LNCAP (cell line): ENCODE data around the gene TULP4.

Experiments
- CTCF ChIP-seq: fragments of 450-650 bp; IDR thresholded peaks from 2 replicates; pipeline ENCODE4 v1.5.1; 2017; ENCODE audit warnings: mild to moderate bottlenecking

The TULP4 gene

GRCh38 chr6:158496700-158497099 lies 184.4 kb downstream of the TULP4 start:
- TF ChIP-seq CTCF = no peak

- no peak for TF ChIP-seq CTCF
Measured at GRCh38 chr6:158497620-158498019, 185.4 kb downstream of the TULP4 start.

DNA sequence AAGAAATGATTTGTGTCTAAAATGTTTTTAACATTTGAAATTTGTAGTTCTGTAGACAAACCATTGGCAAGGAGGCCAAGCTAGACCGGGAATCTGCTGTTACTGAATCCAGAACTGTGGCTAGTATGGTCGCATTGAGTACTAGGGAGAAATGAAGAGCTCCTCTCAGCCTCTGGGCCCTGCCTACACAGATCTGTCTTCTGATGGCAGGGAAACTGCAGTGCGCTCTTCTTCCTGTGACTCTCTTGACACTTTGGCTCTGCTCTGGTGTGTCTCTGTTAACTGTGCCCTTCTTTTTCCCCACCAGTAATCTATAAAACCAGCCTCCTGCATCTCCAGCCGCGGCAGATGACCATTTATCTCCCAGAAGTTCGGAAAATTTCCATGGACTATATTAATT lies 186.1 kb downstream of the TULP4 start:
- TF ChIP-seq CTCF = no peak

- TF ChIP-seq CTCF = no peak
Measured at GRCh38 chr6:158499601-158500000, 187.3 kb downstream of the TULP4 start.

- TF ChIP-seq CTCF = no peak
Measured at GRCh38 chr6:158500016-158500735, 187.9 kb downstream of the TULP4 start.

DNA sequence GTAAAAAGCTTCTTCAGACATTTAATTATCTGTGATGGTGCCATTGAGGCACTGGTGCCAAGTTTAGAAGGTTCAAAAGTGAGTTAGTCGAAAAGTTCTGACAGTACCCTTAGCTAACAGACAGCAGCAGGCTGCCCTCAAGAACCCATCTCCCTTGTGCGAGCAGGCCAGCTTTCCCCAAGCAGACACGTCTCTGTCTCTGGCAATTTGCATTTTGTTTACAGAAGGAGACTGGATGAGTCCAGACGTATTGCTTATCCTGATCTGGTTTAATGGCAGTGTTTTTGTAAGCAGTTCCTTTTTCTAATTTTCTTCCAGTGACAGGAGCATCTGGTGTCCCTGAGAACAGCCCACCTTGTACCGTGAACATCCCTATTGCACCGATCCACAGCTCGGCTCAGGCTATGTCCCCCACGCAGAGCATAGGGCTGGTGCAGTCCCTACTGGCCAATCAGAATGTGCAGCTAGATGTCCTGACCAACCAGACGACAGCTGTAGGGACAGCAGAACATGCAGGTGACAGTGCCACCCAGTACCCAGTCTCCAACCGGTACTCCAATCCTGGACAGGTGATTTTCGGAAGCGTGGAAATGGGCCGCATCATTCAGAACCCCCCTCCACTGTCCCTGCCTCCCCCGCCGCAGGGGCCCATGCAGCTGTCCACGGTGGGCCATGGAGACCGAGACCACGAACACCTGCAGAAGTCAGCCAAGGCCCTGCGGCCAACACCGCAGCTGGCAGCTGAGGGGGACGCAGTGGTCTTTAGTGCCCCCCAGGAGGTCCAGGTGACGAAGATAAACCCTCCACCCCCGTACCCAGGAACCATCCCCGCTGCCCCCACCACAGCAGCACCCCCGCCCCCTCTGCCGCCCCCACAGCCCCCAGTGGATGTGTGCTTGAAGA lies 189.3 kb downstream of the TULP4 start:
- TF ChIP-seq CTCF = no peak

DNA sequence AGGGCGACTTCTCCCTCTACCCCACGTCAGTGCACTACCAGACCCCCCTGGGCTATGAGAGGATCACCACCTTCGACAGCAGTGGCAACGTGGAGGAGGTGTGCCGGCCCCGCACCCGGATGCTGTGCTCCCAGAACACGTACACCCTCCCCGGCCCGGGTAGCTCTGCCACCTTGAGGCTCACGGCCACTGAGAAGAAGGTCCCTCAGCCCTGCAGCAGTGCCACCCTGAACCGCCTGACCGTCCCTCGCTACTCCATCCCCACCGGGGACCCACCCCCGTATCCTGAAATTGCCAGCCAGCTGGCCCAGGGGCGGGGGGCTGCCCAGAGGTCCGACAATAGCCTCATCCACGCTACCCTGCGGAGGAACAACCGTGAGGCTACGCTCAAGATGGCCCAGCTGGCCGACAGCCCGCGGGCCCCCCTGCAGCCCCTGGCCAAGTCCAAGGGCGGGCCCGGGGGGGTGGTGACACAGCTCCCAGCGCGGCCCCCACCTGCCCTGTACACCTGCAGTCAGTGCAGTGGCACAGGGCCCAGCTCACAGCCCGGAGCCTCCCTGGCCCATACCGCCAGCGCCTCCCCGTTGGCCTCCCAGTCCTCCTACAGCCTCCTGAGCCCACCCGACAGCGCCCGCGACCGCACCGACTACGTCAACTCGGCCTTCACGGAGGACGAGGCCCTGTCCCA lies 190.1 kb downstream of the TULP4 start:
- no peak for TF ChIP-seq CTCF
